Loucy (cell line): ENCODE measurements around the gene CAB39.

ENCODE experiments used
- CTCF ChIP-seq: fragments of 200-600 bp; sonication (generic); conservative IDR thresholded peaks from 2 replicates; pipeline ENCODE4 v1.5.1; 2014; ENCODE audit warnings: mild to moderate bottlenecking, antibody characterized with exemption, low read length
- EZH2phosphoT487 ChIP-seq: fragments of 200-600 bp; IDR thresholded peaks from 2 replicates; pipeline ENCODE4 v1.6.1; 2018; ENCODE audit warnings: antibody characterized with exemption, mild to moderate bottlenecking, moderate library complexity, borderline replicate concordance

- TF ChIP-seq CTCF (no peak), EZH2phosphoT487 (no peak)
Observed at GRCh38 chr2:230795856-230796255, 83.2 kb downstream of the CAB39 start.
